Measurements from ENCODE around the gene TRAPPC1. TPM values are rescaled to one million over a fixed set of nuclear protein-coding genes. Genes with fewer than 3 reads are reported as not detected.

TRAPPC1 gene
- total RNA-seq, 1 experiment from 2014 or later = 132 TPM

- Mint-ChIP-seq H3K27me3 (ENCODE audit: low read depth) (peaks cover 55% of the 10 kb centered on the region), H3K4me3 (peak within 1 kb of the TSS; percentile 93 to 94), H3K4me1 (peaks cover 31 to 36% of the 10 kb centered on the region in 2 experiments), H3K36me3 (ENCODE audit: insufficient read depth in 1 of 3, low read depth in 3 of 3) (peaks cover 0 to 4% (median 0%) of the 10 kb centered on the region in 3 experiments; a peak in 2 of 7 replicates), H3K27ac (peak within 1 kb of the TSS in 2 of 3 experiments; percentile 49 to 71; a peak in 2 of 7 replicates), H3K9me3 (no peaks in the 10 kb centered on the region)
- Histone ChIP-seq H2BK120ac (ENCODE audit: low read depth, low read length, poor library complexity, severe bottlenecking) (no peak within 1 kb of the TSS), H4K91ac (ENCODE audit: insufficient read length, low read depth, low read length) (no peak within 1 kb of the TSS), H3K9me3 (ENCODE audit: control insufficient read depth, low read depth, low read length) (no peaks in the 10 kb centered on the region), H3K27ac (ENCODE audit: insufficient read length, low read depth, low read length) (no peak within 1 kb of the TSS), H3T11ph (ENCODE audit: low read length) (no peak within 1 kb of the TSS), H4K5ac (ENCODE audit: insufficient read length, low read depth, low read length) (no peak within 1 kb of the TSS), H3K79me2 (ENCODE audit: insufficient read depth, low read length) (no peaks in the 10 kb centered on the region), H3K9ac (ENCODE audit: extremely low read depth, insufficient read length, low read length) (no peak within 1 kb of the TSS), H2BK15ac (ENCODE audit: low read depth, low read length) (no peak within 1 kb of the TSS), H3K18ac (ENCODE audit: insufficient read length, low read depth, low read length) (no peak within 1 kb of the TSS), H3K23ac (ENCODE audit: insufficient read length, low read depth, low read length) (no peak within 1 kb of the TSS), H2BK12ac (ENCODE audit: insufficient read length, low read depth, low read length) (no peak within 1 kb of the TSS), H3K79me1 (ENCODE audit: insufficient read depth, low read depth, low read length, poor library complexity, severe bottlenecking) (no peaks in the 10 kb centered on the region), H2BK20ac (ENCODE audit: low read depth, low read length, poor library complexity, severe bottlenecking) (no peak within 1 kb of the TSS), H3K4me2 (ENCODE audit: insufficient read depth, insufficient read length, low read length) (peak within 1 kb of the TSS; percentile 8), H3K56ac (ENCODE audit: insufficient read length, low read depth, low read length) (no peak within 1 kb of the TSS), H3K4me1 (ENCODE audit: insufficient read depth, low read length) (no peaks in the 10 kb centered on the region), H3K14ac (ENCODE audit: insufficient read depth, low read length) (no peak within 1 kb of the TSS), H2BK5ac (ENCODE audit: insufficient read length, low read length) (no peak within 1 kb of the TSS), H3K23me2 (ENCODE audit: insufficient read length, low read depth, low read length, poor library complexity, severe bottlenecking) (peaks cover 14% of the 10 kb centered on the region), H3K4ac (ENCODE audit: low read depth, low read length) (no peak within 1 kb of the TSS), H4K8ac (replicated peaks; ENCODE audit: insufficient read length, low read depth, low read length) (no peak within 1 kb of the TSS), H2AK5ac (ENCODE audit: insufficient read length, low read length) (no peak within 1 kb of the TSS), H3K27me3 (ENCODE audit: insufficient read depth, low read length) (peaks cover 21% of the 10 kb centered on the region; the same call in 1 of the 2 replicates), H2AFZ (ENCODE audit: low read length) (no peak within 1 kb of the TSS), H4K20me1 (ENCODE audit: control insufficient read depth, insufficient read depth, insufficient read length) (no peaks in the 10 kb centered on the region)
- WGBS (ENCODE audit: extremely low coverage, insufficient read length, low lambda C conversion rate) = no CpG with 5 or more reads among the region's 67 CpGs
- TF ChIP-seq, protein P1, sequence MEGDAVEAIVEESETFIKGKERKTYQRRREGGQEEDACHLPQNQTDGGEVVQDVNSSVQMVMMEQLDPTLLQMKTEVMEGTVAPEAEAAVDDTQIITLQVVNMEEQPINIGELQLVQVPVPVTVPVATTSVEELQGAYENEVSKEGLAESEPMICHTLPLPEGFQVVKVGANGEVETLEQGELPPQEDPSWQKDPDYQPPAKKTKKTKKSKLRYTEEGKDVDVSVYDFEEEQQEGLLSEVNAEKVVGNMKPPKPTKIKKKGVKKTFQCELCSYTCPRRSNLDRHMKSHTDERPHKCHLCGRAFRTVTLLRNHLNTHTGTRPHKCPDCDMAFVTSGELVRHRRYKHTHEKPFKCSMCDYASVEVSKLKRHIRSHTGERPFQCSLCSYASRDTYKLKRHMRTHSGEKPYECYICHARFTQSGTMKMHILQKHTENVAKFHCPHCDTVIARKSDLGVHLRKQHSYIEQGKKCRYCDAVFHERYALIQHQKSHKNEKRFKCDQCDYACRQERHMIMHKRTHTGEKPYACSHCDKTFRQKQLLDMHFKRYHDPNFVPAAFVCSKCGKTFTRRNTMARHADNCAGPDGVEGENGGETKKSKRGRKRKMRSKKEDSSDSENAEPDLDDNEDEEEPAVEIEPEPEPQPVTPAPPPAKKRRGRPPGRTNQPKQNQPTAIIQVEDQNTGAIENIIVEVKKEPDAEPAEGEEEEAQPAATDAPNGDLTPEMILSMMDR (conservative IDR thresholded peaks at IDR 0.05) = no peak
- DNase-seq = peak; percentile 93
Observed at GRCh38 chr17:7929158-7930023, 2.4 kb downstream of the TRAPPC1 start, which contains the start of gene KCNAB3. Gene KCNAB3, minus strand, starts transcription at chr17:7929856. Its CDS starts 421 bp downstream, at chr17:7929435.
